HG02943 (cell line): Measurements from ENCODE around the gene PTPRT.

ENCODE experiments used
- ATAC-seq: cut with Tn5 transposase; IDR thresholded peaks from one replicate; pipeline ENCODE4 v1.9.1; 2021; ENCODE audit warnings: mild to moderate bottlenecking, low read depth, moderate library complexity; ENCODE audit not compliant: unreplicated experiment

Gene PTPRT

DNA sequence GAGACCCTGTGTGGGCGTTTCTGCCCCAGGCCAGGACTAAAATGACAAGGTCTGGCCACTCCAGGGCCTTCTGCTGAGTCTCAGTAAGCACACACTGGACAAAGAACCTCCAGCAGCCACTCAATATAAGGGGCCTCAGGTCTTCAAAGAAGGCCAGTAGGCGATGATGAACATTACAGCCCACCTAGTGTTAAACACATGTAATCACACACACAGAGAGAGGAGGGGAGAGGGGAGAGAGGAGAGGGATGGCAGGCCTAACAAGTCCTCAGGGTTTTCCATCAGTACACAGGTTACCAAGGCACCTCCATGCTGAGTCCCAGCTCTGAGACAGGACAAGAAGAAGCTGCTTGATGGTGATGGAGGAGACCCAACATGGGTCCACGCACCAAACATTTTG, 325.6 kb downstream of the PTPRT start:
- ATAC-seq, result no peak

GRCh38 chr20:42862446-42862845, 327.3 kb downstream of the PTPRT start:
- ATAC-seq, result no peak

GRCh38 chr20:42857446-42857845, 332.3 kb downstream of the PTPRT start:
- no peak for ATAC-seq

- no peak for ATAC-seq
Measured at GRCh38 chr20:42855896-42856295, 333.8 kb downstream of the PTPRT start.

- ATAC-seq, result no peak
Measured at GRCh38 chr20:42852691-42853090, 337.0 kb downstream of the PTPRT start.

DNA sequence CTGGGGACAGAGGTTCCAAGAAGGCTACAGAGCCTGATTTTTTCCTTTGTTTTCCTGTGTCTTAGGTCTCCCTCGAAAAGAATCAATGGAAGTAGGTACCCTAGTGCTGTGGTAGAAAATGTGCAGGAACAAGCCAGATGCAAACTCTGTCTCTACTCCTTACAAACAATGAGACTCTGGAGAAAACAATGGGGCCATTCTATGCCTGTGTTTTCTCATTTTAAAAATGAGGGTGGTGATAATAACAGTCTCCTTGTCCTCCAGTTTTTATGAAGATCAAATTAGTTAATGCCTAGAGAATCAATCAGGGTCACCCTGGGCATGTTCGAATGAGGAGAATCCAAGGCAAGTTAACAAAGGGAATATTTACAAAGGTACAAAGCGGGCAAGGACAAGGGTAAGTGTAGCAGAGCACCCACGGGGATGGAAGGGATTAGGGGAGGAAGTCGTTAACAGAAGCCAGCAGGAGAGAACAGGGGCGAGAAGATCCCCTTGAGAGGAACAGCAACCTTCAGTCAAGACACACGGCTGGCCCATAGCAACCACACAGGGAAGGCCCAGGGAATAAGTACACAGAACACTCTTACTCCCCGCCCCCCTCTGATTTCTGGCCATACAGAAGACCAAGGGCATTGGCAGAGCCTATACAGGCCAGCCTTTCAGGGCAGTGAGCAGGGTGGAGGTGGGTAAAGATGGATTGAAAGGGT, 342.8 kb downstream of the PTPRT start:
- no peak for ATAC-seq

- no peak for ATAC-seq
Measured at GRCh38 chr20:42844751-42845150, 345.0 kb downstream of the PTPRT start.

GRCh38 chr20:42837456-42837855, 352.2 kb downstream of the PTPRT start:
- ATAC-seq, result no peak

- no peak for ATAC-seq
Measured at GRCh38 chr20:42836339-42836738, 353.4 kb downstream of the PTPRT start.

DNA sequence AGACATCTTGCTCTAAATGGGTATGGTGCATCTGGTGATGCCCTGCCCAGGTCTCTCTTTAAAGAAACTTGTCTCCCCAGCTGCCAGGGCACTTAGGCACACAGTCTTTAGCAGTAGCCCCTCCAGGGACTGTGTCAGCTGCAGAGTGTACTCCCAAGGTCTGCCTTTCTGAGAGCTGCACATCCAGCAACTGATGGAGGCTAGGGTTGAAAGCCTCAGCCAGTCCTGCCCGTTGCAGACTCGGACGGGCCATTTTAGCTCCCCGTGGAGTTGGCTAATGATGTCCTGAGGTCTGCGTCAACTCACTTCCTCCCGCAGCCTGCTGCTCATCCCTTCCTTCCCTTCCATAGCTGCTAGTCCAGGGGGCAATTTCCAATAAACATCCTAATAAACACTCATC, 381.8 kb downstream of the PTPRT start:
- ATAC-seq, result no peak

DNA sequence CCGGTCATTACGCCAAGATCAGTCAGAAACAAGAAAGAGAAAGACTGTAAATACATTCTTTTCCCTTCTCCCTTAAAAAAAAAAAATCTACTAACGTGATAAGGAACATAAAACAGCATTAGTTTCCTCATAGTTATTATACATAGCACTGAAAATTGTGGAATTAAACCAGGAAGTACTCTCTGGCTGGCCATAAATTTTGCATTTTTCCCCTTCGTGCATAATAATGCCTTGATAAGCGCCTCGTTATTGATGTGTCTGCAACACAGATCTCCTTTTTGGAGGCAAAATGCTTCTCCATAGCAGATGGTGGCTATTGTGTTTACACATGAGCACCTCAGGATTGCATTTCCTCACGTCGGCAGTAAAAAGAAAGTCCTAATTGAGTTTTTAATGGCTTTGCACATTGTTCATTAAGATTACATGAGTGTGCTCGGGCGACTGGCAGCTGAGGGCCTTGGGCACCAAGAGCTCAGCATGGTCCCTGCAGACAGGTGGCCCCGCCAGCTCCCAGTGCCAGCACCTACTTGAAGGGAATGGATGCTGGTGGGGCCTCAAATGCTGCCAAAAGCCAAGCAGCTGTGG, 394.5 kb downstream of the PTPRT start:
- ATAC-seq, result no peak

- ATAC-seq, result no peak
Measured at GRCh38 chr20:42792052-42792451, 397.7 kb downstream of the PTPRT start.

- no peak for ATAC-seq
Measured at GRCh38 chr20:42790111-42790510, 399.6 kb downstream of the PTPRT start.

DNA sequence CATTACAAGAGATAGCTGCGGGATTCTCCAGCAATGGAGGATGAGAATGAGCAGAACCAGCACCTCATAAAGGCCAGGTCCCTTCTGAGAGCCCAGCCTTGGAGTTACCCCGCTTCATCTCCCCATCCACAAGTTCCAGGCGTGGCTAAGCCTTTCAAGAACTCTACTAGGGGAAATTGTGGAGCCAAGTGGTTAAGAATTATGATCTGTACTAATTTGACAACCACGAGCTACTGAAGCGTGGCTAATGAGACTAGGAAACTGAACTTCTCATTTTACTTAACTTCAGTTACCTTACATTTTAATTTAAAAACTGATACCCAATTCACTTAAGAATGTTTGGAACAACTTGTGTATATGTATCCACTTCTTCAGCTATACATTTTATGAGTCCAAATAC, 401.0 kb downstream of the PTPRT start:
- no peak for ATAC-seq

DNA sequence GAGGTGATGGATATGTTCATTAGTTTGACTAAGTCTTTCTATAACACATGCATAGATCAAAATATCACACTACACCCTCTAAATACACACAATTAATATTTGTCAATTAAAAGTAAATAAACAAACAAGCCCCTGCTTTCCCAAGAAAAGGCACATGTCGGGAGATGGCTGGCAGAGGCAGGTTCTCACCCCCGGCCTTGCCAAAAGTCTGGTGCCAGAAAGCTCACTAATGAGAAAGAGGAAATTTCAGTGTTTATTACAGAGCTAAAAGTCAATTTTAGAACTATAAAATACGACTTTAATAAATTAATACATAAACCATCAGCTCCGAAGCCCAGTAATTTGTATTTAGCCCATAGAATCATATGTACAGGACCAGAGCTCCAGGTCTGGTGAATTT, 404.7 kb downstream of the PTPRT start:
- no peak for ATAC-seq

DNA sequence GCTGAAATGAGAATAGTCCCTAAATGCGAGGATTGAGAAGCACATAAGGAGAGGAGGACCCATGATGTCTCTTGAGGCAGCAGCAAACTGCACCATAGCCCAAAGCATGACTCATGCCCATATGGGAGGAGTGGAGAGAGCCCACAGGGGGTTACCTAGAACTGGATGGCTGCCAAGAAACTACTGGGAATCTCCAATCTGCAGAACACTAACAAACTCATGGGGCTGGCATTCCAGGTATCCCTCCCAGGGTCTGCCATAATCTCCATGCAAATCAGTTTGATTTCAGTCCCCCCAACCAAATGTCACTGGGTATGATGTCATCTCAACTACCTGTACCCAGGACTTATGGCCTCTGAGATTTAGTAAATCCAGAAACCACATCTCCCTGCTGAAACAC, 410.5 kb downstream of the PTPRT start:
- no peak for ATAC-seq

GRCh38 chr20:42775866-42776265, 413.8 kb downstream of the PTPRT start:
- ATAC-seq, result no peak

DNA sequence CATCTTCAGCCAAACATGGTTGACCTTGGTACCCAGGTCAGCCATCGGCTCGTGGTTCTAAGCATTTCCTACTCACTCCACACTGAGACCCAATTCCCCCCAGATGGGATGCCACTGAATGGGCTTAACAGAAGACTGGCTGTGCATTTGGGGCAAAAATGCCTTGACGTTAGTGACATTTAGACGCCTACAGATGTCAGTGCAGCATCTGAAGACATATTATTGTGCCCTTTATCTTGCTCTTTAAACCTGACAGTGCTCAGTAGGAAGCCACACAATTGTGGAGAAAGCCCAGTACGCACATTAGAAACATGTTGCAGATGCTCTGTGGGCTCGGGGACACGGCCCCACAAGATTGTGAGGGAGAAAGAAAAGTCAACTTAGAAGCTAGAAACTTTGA, 414.7 kb downstream of the PTPRT start:
- ATAC-seq, result no peak

GRCh38 chr20:42763015-42763414, 426.7 kb downstream of the PTPRT start:
- ATAC-seq, result no peak

- no peak for ATAC-seq
Measured at GRCh38 chr20:42756991-42757390, 432.7 kb downstream of the PTPRT start.

DNA sequence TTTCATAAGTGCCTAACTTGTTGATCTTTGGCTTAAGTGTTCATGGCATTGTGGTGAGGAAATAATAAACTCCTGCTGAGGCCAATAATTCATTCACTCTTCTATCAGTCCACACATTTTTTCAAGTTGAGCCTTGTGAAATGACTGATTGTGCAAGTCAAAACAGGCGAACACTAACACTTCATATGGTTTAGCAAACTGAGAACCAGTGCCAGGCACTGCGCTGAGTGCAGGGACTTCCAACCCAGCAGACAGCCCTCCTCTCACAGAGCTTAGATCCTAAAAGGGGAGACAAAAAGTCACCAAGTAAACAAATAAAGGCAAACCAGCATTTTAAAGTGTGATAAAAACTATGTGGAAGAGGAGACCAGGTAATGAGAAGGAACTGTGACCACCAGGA, 435.0 kb downstream of the PTPRT start:
- no peak for ATAC-seq

GRCh38 chr20:42752620-42753019, 437.1 kb downstream of the PTPRT start:
- no peak for ATAC-seq

DNA sequence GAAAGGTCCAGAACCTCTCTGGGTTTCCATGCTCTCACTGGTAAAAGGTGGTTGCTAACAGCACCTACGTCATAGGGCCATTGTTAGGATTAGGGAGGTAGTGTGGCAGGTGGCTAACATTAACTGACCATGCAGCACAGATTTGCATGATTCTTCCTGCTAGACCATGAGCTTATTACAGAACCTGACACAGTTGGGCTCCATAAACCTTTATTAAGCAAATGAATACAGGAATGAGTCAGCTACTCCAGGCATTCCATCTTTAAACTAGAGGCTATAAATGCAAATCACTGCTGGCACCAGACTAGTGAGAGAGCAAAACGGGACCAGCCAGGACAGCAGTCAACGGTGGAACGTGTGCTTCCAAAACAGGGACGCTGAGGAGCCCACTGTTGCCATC, 440.1 kb downstream of the PTPRT start:
- no peak for ATAC-seq
